WTC11 (cell line): Measurements from ENCODE around the gene IGHMBP2.

Experiments used
- IRF2 ChIP-seq: sonication (generic); formaldehyde crosslinking; IDR thresholded peaks from 2 replicates; pipeline ENCODE4 v1.8.0; 2022; ENCODE audit warnings: low read depth, missing genetic modification reagents, borderline replicate concordance
- ZBTB21 ChIP-seq: sonication (generic); formaldehyde crosslinking; IDR thresholded peaks from 2 replicates; pipeline ENCODE4 v1.8.1; 2023; ENCODE audit warnings: mild to moderate bottlenecking, missing genetic modification reagents, borderline replicate concordance
- ZNF416 ChIP-seq: fragments of 250-450 bp; sonication (Bioruptor Pico); IDR thresholded peaks from 2 replicates; pipeline ENCODE4 v1.9.0; 2021; ENCODE audit warnings: mild to moderate bottlenecking, inconsistent platforms
- TF ChIP-seq, protein P1 (sequence below): sonication (generic); formaldehyde crosslinking; conservative IDR thresholded peaks from 2 replicates; pipeline ENCODE4 v1.8.1; 2022; ENCODE audit warnings: mild to moderate bottlenecking, missing genetic modification reagents
- TF ChIP-seq, protein P2 (sequence below): fragments of 200-600 bp; IDR thresholded peaks from 2 replicates; pipeline ENCODE4 v1.8.0; 2022; ENCODE audit warnings: antibody characterized with exemption
- TF ChIP-seq, protein P3 (sequence below): sonication (generic); formaldehyde crosslinking; IDR thresholded peaks from 2 replicates; pipeline ENCODE4 v1.8.0; 2023; ENCODE audit warnings: missing genetic modification reagents
- TF ChIP-seq, protein P4 (sequence below): sonication (generic); formaldehyde crosslinking; IDR thresholded peaks from 2 replicates; pipeline ENCODE4 v1.8.0; 2022; ENCODE audit warnings: missing genetic modification reagents

DNA sequence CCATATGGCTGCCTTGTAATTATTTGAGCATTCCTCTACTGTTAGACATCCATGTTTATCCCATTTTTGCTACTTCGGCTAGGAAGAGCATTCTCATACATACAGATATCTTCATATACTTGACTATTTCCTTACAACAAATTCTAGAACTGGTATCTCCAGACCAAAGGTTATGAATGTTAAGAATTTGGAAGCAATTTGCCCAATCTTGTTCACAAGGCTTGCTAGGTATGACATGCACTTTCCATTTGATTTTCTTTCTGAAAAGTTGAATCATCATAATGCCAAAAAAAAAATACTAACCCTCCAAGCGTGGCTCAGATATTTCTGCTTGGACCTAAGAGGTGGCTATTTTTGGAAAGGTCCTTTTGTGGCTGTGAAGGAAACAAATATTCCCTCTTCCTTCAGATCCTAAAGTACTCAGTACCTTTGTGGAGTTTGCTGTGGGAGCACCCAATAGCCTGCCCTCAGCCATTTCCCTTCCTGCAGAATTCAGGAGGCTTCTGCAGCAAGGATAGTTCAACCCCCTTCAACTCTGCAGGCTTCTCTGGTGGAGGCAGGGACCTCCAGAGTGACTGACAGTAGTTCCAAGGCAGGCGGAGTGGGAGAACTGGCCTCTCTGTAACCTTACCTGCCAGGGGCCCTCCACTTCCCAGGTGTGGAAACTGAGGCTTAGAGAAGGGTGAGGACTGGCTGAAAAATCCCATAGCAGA, 40.0 kb upstream of the IGHMBP2 start:
- no peak for TF ChIP-seq ZNF416 (CRISPR knock-in tag)
- TF ChIP-seq, protein P1, sequence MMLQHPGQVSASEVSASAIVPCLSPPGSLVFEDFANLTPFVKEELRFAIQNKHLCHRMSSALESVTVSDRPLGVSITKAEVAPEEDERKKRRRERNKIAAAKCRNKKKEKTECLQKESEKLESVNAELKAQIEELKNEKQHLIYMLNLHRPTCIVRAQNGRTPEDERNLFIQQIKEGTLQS (CRISPR knock-in tag): no peak
- TF ChIP-seq, protein P2, sequence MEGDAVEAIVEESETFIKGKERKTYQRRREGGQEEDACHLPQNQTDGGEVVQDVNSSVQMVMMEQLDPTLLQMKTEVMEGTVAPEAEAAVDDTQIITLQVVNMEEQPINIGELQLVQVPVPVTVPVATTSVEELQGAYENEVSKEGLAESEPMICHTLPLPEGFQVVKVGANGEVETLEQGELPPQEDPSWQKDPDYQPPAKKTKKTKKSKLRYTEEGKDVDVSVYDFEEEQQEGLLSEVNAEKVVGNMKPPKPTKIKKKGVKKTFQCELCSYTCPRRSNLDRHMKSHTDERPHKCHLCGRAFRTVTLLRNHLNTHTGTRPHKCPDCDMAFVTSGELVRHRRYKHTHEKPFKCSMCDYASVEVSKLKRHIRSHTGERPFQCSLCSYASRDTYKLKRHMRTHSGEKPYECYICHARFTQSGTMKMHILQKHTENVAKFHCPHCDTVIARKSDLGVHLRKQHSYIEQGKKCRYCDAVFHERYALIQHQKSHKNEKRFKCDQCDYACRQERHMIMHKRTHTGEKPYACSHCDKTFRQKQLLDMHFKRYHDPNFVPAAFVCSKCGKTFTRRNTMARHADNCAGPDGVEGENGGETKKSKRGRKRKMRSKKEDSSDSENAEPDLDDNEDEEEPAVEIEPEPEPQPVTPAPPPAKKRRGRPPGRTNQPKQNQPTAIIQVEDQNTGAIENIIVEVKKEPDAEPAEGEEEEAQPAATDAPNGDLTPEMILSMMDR: no peak
- TF ChIP-seq, protein P3, sequence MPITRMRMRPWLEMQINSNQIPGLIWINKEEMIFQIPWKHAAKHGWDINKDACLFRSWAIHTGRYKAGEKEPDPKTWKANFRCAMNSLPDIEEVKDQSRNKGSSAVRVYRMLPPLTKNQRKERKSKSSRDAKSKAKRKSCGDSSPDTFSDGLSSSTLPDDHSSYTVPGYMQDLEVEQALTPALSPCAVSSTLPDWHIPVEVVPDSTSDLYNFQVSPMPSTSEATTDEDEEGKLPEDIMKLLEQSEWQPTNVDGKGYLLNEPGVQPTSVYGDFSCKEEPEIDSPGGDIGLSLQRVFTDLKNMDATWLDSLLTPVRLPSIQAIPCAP (CRISPR knock-in tag): no peak
- no peak for TF ChIP-seq IRF2 (CRISPR knock-in tag)
- TF ChIP-seq, protein P4, sequence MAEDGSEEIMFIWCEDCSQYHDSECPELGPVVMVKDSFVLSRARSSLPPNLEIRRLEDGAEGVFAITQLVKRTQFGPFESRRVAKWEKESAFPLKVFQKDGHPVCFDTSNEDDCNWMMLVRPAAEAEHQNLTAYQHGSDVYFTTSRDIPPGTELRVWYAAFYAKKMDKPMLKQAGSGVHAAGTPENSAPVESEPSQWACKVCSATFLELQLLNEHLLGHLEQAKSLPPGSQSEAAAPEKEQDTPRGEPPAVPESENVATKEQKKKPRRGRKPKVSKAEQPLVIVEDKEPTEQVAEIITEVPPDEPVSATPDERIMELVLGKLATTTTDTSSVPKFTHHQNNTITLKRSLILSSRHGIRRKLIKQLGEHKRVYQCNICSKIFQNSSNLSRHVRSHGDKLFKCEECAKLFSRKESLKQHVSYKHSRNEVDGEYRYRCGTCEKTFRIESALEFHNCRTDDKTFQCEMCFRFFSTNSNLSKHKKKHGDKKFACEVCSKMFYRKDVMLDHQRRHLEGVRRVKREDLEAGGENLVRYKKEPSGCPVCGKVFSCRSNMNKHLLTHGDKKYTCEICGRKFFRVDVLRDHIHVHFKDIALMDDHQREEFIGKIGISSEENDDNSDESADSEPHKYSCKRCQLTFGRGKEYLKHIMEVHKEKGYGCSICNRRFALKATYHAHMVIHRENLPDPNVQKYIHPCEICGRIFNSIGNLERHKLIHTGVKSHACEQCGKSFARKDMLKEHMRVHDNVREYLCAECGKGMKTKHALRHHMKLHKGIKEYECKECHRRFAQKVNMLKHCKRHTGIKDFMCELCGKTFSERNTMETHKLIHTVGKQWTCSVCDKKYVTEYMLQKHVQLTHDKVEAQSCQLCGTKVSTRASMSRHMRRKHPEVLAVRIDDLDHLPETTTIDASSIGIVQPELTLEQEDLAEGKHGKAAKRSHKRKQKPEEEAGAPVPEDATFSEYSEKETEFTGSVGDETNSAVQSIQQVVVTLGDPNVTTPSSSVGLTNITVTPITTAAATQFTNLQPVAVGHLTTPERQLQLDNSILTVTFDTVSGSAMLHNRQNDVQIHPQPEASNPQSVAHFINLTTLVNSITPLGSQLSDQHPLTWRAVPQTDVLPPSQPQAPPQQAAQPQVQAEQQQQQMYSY (CRISPR knock-in tag): no peak
- no peak for TF ChIP-seq ZBTB21 (CRISPR knock-in tag)
